Raji (cell line): Measurements from ENCODE around the gene PRDM15.

Source experiments
- POLR2A ChIP-seq: IDR thresholded peaks from 2 replicates; pipeline ENCODE4 v1.6.1; 2011; ENCODE audit warnings: low read depth, low read length, control low read depth; ENCODE audit not compliant: insufficient read depth

PRDM15 gene

DNA sequence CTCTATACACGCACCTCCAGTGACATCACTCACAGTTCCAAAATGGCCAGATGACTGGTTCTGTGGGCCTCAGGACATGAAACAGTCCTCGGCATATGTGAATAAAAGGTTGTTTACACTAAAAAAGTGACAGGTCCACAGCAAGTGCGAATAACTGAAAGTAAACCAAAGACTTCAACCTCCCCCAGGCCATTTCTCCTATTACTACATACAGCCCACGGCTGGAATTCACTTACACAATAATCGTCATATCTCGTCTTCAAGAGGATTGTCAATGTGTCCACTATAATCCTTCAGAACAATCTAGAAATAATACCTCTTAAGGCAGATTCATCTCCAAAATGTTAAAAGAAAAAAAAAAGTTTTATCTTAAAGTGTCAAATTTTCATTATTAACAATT is 1.9 kb upstream of the PRDM15 start:
- no peak for TF ChIP-seq POLR2A

DNA sequence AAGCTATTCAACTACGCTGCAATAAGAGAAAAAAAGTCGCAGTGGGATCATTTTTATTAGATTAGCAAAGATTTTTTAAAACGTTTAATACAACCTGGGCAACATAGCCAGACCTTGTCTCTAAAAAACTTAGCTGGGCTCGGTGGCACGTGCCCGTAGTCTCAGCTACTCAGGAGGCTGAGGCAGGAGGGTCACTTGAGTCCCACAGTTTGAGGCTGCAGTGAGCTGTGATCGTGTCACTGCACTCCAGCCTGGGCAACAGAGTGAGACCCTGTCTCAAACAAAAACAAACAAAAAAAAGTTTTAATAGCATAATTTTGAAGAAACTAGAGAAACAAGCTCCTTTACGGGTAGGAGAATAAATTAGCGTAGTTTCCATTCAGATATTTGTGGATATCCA is 1.0 kb upstream of the PRDM15 start:
- no peak for TF ChIP-seq POLR2A

DNA sequence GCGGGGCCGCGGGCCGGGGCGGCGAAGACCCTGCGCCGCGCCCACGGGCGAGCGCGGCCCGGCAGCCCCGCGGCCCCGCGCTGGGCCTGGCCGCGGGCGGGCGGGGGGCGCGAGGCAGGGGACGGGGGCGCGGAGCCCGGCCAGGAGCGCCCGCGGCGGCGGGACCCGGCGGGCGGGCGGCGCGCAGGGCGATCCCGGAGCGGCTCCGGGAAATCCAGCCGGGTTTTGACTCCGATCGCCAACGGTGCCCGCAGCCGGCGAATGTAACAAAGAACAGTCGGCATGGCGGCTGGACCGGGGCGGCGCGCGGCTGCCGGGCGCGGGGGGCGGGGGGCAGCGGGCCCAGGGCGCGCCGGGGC is 334 bp downstream of the PRDM15 start:
- TF ChIP-seq POLR2A = no peak

DNA sequence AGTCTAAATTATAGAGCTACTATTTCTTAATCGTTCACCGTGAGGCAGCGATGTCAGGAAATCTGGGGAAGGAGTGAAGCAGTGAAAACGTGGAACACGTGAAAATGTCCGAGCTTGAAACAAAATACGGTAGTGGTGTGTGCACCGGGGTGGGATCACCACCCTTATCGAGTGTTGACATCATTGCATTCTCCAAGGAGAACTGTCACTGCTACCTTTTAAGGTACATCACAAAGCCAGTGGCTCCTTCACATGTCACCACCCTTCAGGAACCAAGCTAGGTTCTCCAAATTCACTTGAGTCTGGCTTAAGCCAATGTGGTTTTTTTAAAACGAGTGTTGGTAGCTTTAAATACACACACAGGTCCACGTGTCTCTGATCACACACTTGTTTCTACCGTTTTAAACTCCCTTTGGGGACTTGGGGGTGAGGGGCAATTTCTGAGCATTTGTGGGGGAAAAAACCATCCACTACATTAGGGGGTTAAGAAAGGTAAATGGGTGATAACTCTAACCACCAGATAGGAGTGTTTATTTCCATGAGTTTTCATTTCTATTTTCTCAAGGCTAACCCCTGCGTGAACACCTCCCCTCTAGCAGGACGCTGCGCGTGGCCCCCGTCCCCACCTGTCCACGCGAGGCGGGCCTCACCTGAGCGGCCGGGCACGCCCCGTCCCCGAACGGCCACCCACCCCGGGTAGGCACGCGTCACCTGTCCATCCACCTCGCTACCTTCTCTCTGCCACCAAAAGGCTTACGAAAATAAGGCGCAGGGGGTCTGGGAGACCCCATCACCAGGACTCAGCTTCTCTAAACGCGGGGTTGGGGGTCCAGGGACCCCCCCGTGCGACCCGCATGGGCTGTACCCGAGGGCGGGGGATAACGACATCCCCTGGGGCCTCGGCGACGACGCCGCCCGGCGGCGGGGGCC is 978 bp downstream of the PRDM15 start:
- peak; percentile 68 for TF ChIP-seq POLR2A

DNA sequence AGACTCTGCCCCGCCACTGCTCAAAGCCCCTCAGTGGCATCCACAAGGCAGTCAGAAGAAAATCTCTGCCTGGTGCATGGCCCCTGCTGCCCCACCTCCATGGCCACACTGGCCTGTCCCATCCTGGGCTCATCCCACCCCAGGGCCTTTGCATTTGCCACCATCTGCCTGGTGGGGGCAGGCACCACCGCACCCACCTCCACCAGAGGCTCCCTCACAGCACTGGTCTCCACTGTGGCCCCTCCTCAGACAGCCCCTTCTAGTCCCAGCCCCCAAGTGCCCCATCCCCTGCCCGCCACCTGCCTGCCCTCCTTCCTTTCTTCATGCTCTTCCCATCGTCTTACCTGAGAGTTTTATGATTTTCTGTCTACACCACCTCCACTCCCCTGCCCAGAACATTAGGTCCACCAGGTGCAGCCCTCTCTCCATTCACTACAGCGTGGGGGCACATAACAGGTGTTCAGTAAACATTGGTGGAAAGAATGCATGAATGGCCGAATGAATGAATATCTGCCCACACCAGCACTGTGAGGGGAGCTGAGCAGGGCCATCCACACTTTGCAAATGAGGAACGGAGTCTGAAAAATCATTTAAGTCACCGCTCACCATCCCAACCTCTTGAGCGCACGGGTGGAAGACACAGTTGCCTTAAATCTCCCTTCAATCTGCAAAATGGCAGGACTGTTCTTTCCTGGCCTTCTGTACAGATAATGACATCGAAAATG is 2.1 kb downstream of the PRDM15 start:
- no peak for TF ChIP-seq POLR2A

DNA sequence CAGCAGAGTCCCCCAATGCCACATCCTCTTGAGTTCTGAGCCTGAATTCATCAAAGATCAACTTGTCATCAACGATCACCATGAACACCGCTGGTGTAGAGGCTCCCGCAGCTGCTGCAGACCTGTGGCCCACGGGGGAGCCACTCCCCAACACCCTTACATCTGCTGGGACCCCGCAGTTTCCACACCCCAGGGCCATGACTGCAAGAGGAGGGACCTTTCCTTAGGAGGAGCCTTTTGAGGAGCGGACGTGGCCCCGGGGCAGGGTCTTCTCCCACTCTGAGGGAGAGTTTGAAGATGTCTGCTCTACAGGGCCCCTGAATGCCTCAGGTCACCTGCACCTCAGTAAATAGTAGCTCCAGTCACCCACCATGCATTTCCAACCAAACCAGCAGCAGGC is 2.7 kb downstream of the PRDM15 start:
- TF ChIP-seq POLR2A = 0 out of 2 replicates have a peak, but pooled peaks have one; percentile 13

DNA sequence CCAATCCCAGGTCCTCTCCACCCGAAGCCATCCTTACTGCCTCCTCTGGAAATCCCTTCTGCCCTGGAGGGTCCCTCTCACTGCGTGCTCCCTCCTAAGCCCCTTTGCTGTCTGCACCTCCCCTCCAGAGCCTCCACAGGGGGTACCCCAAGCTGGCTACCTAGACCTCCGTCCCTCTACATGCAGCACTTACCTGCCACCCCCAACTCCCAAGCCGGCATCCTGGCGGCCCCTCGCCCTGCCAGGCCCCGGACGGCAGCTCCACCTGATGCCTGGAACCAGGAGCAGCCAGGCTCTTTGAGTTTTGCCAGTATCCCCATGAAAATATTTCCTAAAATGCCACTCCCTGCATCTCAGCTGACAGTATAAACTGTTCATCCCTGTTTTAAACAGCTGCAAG is 4.1 kb downstream of the PRDM15 start:
- no peak for TF ChIP-seq POLR2A

DNA sequence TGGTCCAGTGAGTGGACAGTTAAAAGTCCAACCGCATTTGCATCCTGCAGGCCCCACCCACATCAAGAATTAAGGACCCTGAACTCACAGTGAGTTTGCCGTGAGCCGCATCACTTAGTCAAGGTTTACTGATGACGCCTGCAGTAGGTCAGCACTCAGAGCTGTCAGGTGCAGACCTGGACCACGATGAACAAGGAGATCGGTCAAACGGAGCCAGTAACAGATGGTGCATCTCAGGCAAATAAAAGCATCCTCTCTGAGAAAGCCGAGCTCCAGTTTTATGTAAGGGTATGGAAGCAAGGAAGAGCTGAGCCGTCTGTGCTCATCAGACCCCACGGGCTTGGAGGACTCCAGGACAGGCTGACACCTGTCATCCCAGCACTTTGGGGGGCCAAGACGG is 4.5 kb downstream of the PRDM15 start:
- TF ChIP-seq POLR2A = no peak

DNA sequence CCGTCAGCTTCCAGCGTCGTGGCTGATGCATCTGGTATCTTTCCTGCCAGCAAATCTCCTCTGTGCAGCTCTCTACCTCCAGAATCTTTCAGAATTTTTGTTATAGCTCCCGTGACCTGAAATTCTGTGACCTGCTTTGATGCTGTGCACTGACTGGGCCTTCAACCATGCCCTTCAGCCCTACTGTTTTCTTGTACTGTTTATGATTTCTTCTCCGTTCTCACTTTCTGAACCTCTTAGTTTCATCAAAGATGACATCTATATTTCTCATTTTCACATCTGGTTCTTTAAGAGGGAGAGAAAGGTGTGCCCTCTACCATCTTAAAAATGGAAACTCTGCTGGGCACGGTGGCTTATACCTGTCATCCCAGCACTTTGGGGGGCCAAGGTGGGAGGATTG is 5.7 kb downstream of the PRDM15 start:
- TF ChIP-seq POLR2A = no peak

DNA sequence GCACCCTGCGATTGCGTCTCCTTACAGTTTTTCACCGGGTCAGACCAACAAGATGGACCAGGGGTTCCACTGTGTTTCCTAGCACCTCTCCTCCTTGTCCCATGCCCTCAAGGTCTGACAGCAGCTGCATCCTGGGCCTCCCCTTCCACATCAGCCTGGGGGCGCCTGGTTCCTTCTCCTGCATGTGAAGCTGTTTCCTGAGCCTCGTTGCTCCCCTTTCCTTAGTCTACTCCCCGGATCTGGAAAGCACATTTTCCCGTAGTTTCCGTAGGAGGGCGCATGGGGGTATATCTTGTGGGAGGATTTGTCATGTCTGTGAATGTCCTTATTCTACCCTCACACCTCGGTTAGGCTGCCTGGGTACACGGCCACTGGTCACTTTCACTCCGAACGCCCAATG is 6.1 kb downstream of the PRDM15 start:
- no peak for TF ChIP-seq POLR2A

DNA sequence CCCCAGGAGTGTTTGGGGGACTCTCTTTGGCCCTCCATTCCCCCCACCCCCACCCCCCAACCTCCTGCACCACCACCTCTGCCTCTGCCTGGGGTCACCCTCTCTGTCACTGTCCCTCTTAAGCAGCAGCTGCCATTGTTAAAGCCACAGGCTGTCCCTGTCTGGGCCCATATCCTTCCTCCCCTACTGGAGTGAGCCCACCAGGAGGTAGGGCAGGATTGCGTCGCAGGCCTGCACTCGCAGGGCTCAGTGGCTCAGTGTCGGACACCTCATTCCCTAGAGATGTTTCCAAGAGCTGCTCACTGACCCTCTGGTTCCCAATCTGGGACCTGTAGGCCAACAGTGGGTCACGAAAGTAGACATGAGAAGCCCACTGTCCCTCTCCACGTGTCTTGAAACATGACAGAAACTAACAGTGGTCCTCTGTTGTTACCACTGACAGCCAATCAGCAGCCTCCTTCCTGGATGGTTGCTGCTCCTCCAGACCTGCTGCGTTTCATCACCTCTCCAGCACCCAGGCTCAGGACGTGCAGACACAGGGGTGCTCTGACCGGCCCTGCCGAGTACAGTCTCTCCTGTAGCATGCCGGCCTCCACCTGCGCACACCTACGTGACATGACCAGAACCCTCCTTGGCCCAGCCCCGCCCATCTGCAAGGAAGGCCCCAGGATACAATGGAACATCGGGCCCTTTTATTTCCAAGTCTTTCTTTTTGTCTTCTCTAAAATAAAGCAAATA is 7.7 kb downstream of the PRDM15 start:
- no peak for TF ChIP-seq POLR2A

DNA sequence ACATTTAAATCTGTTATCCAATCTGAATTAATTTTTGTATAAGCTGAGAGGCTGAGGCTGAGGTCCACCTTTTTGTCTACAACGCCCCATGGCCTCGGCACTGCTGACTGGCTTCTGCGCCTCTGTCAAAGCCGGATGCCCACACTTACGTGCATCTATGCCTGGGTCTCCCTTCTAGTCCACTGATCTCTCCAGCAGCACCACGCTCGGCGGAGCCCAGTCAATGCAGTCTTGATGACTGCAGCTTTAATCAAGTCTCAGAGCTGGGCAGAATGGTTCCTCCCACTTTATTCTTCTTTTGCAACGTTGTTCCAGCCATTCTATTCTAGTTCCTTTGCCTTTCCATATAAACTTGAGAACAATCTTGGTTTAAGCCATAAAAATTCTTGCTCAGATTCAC is 9.4 kb downstream of the PRDM15 start:
- TF ChIP-seq POLR2A = no peak

DNA sequence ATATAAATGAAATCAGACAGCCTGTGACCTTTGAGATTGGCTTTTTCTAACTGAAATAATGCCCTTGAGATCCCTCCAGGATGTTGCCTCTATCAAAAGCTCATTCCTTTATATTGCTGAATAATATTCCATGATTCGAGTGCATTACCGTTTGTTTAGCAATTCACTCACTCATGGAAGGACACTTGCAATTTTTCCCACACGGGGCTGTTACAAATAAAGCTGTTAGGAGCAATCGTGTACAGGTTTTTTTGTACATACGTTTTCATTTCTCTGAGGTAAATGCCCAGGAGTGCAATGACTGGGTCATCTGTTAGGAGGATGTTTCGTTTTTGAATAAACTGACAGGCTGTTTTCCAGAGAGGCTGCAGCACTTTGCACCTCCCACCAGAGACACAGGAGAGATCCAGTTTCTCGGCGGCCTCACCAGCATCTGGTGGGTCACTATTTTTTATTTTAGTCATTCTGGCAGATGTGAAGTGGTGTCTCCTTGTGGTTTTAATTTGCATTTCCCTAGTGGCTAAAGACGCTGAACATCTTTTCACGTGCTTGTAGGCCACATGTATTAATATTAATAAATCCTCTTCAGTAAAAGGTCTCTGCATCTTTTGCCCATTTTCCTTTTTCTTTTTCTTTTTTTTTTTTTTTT is 11.0 kb downstream of the PRDM15 start:
- peak; percentile 41; the same call in 1 of the 2 replicates for TF ChIP-seq POLR2A

DNA sequence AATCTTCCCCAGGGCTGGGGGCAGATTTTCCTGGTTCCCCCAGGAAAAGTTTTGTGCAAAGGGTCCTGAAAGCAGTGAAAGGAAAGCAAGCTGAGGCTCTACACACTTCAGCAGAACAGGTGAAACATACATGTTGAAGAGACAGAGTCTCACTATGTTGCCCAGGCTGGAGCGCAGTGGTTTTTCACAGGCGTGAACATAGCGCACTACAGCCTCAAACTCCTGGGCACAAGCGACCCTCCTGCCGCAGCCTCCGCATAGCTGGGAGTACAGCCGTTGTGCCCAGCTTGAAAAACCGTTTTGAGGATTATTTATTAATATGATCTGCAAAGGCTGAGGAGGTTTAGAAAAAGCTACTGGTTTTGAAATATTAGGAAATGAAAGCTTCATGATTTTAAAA is 11.8 kb downstream of the PRDM15 start:
- no peak for TF ChIP-seq POLR2A

DNA sequence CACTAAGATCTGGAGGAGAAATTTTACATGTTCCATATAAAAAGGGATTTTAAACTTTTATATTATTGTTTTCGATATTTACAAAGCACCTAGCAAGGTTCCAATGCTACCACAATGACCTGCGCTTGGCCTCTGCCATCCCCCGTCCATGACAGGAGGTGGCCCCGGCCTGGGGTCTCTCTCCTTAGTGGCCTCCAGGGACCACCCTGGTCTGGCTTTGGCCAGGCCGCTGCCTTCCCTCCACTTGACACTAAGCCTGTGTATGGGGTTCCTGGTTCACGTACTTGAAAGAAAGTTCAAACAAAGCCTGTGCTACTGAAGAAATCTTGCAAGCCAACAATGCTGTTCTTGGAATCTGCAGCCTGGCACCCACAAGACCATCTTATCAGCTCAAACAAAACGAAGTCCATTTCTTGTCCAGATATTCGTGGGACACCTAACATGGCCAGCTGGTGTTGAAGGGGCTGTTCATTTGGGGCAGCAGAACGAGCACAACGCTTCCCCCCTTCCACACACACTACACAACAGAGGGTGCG is 12.8 kb downstream of the PRDM15 start:
- TF ChIP-seq POLR2A = no peak

DNA sequence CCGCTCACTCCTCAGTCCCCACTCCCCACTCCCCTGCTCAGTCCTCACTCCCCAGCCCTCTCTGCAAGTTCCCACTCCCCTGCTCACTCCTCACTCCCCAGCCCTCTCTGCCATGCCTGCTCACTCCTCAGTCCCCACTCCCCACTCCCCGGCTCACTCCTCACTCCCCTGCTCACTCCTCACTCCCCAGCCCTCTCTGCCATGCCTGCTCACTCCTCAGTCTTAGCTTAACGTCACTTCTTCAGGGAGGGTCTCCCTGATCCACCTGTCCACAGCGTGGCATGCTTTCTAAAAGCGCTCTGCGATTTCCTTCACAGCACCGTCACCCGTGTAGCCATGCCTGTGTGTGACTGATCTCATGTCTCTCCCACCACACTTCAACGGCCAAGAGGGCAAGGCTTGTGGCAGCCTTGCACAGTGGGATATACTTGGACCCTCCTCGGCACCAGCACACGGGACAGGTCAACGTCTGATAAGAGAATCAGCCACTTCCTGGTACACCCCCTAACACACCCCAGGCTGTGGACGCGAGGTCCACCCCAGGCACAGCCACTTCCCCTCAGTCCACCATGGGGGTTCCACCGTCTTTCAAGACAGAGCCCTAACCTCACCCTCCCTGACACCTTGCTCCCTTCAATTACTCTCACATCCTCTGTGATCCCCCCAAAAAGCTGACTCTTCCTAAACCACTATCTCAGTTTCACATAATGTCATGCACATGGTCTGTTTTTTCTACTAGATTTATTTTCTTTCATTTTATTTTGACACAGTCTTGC is 14.0 kb downstream of the PRDM15 start:
- 0 out of 2 replicates have a peak, but pooled peaks have one; percentile 6 for TF ChIP-seq POLR2A
